ENCODE data around the gene UBXN7.
A peak's percentile ranks its signal among the peaks of the same experiment; 100 is the strongest.
"Not testable (repeated sequence)": the region's sequence is repeated elsewhere in the genome, so short reads cannot be mapped to it uniquely, and the experiment has no call there.

Gene UBXN7, protein sequence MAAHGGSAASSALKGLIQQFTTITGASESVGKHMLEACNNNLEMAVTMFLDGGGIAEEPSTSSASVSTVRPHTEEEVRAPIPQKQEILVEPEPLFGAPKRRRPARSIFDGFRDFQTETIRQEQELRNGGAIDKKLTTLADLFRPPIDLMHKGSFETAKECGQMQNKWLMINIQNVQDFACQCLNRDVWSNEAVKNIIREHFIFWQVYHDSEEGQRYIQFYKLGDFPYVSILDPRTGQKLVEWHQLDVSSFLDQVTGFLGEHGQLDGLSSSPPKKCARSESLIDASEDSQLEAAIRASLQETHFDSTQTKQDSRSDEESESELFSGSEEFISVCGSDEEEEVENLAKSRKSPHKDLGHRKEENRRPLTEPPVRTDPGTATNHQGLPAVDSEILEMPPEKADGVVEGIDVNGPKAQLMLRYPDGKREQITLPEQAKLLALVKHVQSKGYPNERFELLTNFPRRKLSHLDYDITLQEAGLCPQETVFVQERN

DNA sequence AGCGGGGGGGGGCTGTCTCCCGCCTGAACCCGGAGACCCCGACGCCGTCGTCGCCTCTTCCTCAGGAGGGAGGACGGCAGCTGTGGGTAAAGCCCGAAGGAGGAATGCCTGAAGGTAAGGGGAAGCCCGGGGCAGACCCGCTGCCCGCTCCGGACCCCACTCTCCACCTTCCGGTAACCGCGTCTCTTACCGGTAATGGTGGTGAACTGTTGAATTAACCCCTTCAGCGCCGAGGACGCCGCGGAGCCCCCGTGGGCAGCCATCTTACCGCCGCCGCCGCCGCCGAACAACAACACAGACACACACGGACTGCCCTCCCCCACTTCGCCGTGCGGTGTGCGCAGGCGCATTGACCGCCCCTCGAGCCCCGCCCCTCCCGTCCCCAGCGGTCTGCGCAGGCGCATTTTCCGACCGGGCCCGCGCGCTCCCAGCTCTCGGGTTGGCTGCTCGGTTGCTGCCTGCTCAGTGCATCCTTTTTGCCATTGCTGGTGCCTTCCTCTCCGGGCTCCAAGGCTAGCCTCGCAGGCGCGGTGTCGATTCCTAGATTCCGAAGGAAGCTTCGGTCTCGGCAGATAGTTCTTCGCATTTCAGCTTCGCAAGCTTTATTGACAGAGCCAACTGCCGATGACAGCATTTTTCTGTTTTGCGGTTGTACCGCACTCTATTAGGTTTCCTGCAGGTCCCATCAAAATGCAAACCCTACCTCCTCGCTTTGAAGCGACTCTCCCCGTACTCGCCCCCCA is at the start of gene UBXN7:
Gene UBXN7, minus strand, starts transcription at position 291 of the 743 bp plus-strand sequence. Its CDS starts 28 bp downstream, at position 263.
- Histone ChIP-seq H3K9me3 (ENCODE audit: control insufficient read depth, insufficient read depth, low read length) (no peaks in the 10 kb centered on the region), H3K27me3 (ENCODE audit: control insufficient read depth, insufficient read depth, low read length) (no peaks in the 10 kb centered on the region), H3K27ac (ENCODE audit: low read length) (no peak within 1 kb of the TSS), H3K4me3 (ENCODE audit: low read length) (peak within 1 kb of the TSS; percentile 93), H3K4me1 (ENCODE audit: control insufficient read depth, insufficient read depth, low read length) (no peaks in the 10 kb centered on the region), H3K36me3 (ENCODE audit: control insufficient read depth, insufficient read depth, low read length) (no peaks in the 10 kb centered on the region)
- DNase-seq (ENCODE audit: low read depth, low spot score), result peak; percentile 83
- no CpG with 5 or more reads among the region's 67 CpGs for WGBS (ENCODE audit: insufficient coverage, insufficient read length)

DNA sequence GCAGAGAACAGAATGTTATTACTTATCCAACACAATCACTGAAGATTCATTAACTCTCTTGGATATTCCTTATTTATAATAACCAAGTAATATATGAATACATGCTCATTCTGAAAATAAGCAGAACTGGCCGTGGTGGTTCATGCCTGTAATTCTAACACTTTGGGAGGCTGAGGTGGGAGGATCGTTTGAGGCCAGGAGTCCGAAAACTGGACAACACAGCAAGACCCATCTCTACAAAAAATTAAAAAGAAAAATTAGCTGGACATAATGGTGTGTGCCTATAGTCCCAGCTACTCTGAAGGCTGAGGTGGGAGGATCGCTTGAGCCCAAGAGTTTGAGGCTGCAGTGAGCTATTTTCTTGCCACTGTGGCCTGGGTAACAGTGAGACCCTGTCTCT is 45.5 kb upstream of the UBXN7 start:
- Histone ChIP-seq H3K36me3 (ENCODE audit: control insufficient read depth, insufficient read depth, low read length) (peaks cover 11% of the 10 kb centered on the region; the same call in 1 of the 2 replicates), H3K9me3 (ENCODE audit: control insufficient read depth, insufficient read depth, low read length) (no peaks in the 10 kb centered on the region), H3K27me3 (ENCODE audit: control insufficient read depth, insufficient read depth, low read length) (no peaks in the 10 kb centered on the region), H3K4me1 (ENCODE audit: control insufficient read depth, insufficient read depth, low read length) (no peaks in the 10 kb centered on the region), H3K27ac (ENCODE audit: low read length) (no peak overlapping the region), H3K4me3 (ENCODE audit: low read length) (no peak overlapping the region)
- no CpG with 5 or more reads among the region's 4 CpGs for WGBS (ENCODE audit: insufficient coverage, insufficient read length)
- DNase-seq (ENCODE audit: low read depth, low spot score), result no peak

DNA sequence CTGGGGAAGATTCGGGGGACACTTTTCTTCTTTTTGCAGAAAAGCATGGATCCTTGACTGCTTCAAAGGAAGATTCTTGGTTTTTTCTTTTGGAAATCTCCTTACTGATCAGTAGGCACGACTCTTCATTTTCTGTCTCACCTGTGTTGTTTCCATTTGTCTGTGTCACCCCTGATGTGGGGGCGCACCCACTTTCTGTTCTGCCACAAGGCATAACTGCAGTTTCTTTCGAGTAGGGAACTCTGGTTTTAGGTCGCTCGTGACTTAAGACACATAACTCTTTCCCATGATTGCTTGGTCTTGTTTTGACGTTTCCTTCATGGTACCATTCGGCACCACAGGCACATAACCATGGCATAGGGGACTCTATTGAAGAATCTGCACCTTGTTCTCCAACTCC is 40.1 kb upstream of the UBXN7 start:
- WGBS (ENCODE audit: insufficient coverage, insufficient read length), result no CpG with 5 or more reads among the region's 8 CpGs
- peaks cover 14% of the 10 kb centered on the region; the same call in 1 of the 2 replicates for H3K36me3 ChIP-seq (ENCODE audit: control insufficient read depth, insufficient read depth, low read length)

DNA sequence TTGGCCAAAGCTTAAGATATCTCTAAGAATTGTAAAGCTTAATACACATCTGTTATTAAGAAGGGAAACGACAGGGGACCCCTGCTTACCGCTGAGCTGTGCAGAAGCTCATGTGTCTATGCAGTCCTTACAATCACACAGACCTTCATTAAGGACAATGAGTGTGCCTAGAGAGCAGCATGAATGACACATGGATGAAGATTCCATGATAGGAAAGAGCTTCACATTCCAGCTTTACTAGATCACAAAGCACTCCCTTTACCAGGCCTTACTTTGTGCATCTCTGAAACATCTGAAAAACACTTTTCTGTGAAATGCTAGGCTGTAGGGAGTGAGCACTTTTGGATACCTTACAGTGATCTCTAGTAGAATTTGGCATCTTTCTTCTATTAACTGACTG is 39.3 kb upstream of the UBXN7 start:
- peaks cover 14% of the 10 kb centered on the region; the same call in 1 of the 2 replicates for H3K36me3 ChIP-seq (ENCODE audit: control insufficient read depth, insufficient read depth, low read length)
- WGBS (ENCODE audit: insufficient coverage, insufficient read length), result no CpG with 5 or more reads among the region's 2 CpGs
- no peak for DNase-seq (ENCODE audit: low read depth, low spot score)
- H3K4me3 ChIP-seq (ENCODE audit: low read length), result no peak overlapping the region
- H3K4me1 ChIP-seq (ENCODE audit: control insufficient read depth, insufficient read depth, low read length), result no peaks in the 10 kb centered on the region
- no peaks in the 10 kb centered on the region for H3K9me3 ChIP-seq (ENCODE audit: control insufficient read depth, insufficient read depth, low read length)
- no peak overlapping the region for H3K27ac ChIP-seq (ENCODE audit: low read length)
- H3K27me3 ChIP-seq (ENCODE audit: control insufficient read depth, insufficient read depth, low read length), result no peaks in the 10 kb centered on the region

More for the DNA sequence above, 40.1 kb upstream of the UBXN7 start:
- DNase-seq (ENCODE audit: low read depth, low spot score), result no peak
- H3K9me3 ChIP-seq (ENCODE audit: control insufficient read depth, insufficient read depth, low read length), result no peaks in the 10 kb centered on the region
- H3K4me1 ChIP-seq (ENCODE audit: control insufficient read depth, insufficient read depth, low read length), result no peaks in the 10 kb centered on the region
- H3K4me3 ChIP-seq (ENCODE audit: low read length), result no peak overlapping the region
- no peak overlapping the region for H3K27ac ChIP-seq (ENCODE audit: low read length)
- no peaks in the 10 kb centered on the region for H3K27me3 ChIP-seq (ENCODE audit: control insufficient read depth, insufficient read depth, low read length)

DNA sequence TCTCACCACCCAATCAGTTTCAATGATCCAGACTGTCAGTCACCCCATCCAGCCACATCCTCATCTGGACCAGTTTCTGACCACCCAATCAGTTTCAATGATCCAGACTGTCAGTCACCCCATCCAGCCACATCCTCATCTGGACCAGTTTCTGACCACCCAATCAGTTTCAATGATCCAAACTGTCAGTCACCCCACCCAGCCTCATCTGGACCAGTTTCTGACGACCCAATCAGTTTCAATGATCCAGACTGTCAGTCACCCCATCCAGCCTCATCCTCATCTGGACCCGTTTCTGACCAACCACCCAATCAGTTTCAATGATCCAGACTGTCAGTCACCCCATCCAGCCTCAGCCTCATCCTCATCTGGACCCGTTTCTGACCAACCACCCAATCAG is 38.0 kb upstream of the UBXN7 start:
- not testable (repeated sequence) for H3K27ac ChIP-seq (ENCODE audit: low read length); H3K27me3 ChIP-seq (ENCODE audit: control insufficient read depth, insufficient read depth, low read length); H3K4me3 ChIP-seq (ENCODE audit: low read length); DNase-seq (ENCODE audit: low read depth, low spot score); H3K4me1 ChIP-seq (ENCODE audit: control insufficient read depth, insufficient read depth, low read length); H3K9me3 ChIP-seq (ENCODE audit: control insufficient read depth, insufficient read depth, low read length)
- WGBS (ENCODE audit: insufficient coverage, insufficient read length), result no CpG with 5 or more reads among the region's 3 CpGs
- H3K36me3 ChIP-seq (ENCODE audit: control insufficient read depth, insufficient read depth, low read length), result peaks cover 14% of the 10 kb centered on the region; the same call in 1 of the 2 replicates

DNA sequence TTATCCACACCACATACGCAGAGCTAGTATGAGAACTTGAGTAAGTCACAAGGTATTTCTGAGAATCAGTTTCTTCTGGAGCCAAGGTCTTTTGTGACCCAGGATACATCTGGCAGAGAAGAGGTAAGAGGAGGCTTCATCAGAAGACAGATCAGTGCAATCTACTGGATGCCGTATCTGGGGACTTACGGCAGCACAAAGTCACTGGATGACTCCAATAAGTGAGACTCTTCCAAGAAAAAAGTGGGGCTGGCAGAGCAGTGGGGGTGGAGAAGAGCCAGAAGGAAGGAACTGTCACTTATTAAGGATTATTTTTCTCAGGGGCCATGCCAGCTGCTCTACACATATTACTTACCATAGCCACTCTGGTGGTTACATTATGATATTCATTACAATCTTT is 31.6 kb upstream of the UBXN7 start:
- no CpG with 5 or more reads among the region's 3 CpGs for WGBS (ENCODE audit: insufficient coverage, insufficient read length)
- H3K9me3 ChIP-seq (ENCODE audit: control insufficient read depth, insufficient read depth, low read length), result no peaks in the 10 kb centered on the region
- H3K27me3 ChIP-seq (ENCODE audit: control insufficient read depth, insufficient read depth, low read length), result no peaks in the 10 kb centered on the region
- DNase-seq (ENCODE audit: low read depth, low spot score), result no peak
- no peaks in the 10 kb centered on the region for H3K4me1 ChIP-seq (ENCODE audit: control insufficient read depth, insufficient read depth, low read length)
- H3K27ac ChIP-seq (ENCODE audit: low read length), result no peak overlapping the region
- H3K36me3 ChIP-seq (ENCODE audit: control insufficient read depth, insufficient read depth, low read length), result no peaks in the 10 kb centered on the region
- no peak overlapping the region for H3K4me3 ChIP-seq (ENCODE audit: low read length)

DNA sequence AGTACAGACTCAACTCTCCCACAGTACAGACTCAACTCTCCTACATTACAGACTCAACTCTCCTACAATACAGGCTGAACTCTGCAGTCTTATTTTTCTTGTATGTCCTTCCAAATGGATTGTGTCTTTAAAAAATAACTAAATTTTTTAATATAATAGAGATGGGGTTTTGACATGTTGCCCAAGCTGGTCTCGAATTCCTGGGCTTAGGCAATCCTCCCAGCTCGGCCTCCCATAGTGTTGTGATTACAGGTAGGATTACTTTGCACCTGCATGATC is 31.2 kb upstream of the UBXN7 start:
- no peak overlapping the region for H3K4me3 ChIP-seq (ENCODE audit: low read length)
- H3K4me1 ChIP-seq (ENCODE audit: control insufficient read depth, insufficient read depth, low read length), result no peaks in the 10 kb centered on the region
- no CpG with 5 or more reads among the region's 2 CpGs for WGBS (ENCODE audit: insufficient coverage, insufficient read length)
- no peaks in the 10 kb centered on the region for H3K27me3 ChIP-seq (ENCODE audit: control insufficient read depth, insufficient read depth, low read length)
- DNase-seq (ENCODE audit: low read depth, low spot score), result no peak
- H3K9me3 ChIP-seq (ENCODE audit: control insufficient read depth, insufficient read depth, low read length), result no peaks in the 10 kb centered on the region
- H3K27ac ChIP-seq (ENCODE audit: low read length), result no peak overlapping the region
- H3K36me3 ChIP-seq (ENCODE audit: control insufficient read depth, insufficient read depth, low read length), result no peaks in the 10 kb centered on the region

DNA sequence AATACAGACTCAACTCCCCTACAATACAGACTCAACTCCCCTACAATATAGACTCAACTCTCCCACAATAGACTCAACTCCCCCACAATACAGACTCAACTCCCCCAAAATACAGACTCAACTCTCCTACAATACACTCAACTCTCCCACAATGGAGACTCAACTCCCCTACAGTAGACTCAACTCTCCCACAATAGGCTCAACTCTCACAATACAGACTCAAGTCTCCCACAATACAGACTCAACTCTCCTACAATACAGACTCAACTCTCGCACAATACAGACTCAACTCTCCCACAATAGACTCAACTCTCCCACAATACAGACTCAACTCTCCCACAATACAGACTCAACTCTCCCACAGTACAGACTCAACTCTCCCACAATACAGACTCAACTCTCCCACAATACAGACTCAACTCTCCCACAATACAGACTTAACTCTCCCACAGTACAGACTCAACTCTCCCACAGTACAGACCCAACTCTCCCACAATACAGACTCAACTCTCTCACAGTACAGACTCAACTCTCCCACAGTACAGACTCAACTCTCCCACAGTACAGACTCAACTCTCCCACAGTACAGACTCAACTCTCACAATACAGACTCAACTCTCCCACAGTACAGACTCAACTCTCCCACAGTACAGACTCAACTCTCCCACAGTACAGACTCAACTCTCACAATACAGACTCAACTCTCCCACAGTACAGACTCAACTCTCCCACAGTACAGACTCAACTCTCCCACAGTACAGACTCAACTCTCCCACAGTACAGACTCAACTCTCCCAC is 30.7 kb upstream of the UBXN7 start:
- H3K27me3 ChIP-seq (ENCODE audit: control insufficient read depth, insufficient read depth, low read length); H3K27ac ChIP-seq (ENCODE audit: low read length); H3K36me3 ChIP-seq (ENCODE audit: control insufficient read depth, insufficient read depth, low read length); DNase-seq (ENCODE audit: low read depth, low spot score); H3K4me1 ChIP-seq (ENCODE audit: control insufficient read depth, insufficient read depth, low read length); H3K4me3 ChIP-seq (ENCODE audit: low read length); H3K9me3 ChIP-seq (ENCODE audit: control insufficient read depth, insufficient read depth, low read length): not testable (repeated sequence)
- no CpG with 5 or more reads among the region's 1 CpG for WGBS (ENCODE audit: insufficient coverage, insufficient read length)

DNA sequence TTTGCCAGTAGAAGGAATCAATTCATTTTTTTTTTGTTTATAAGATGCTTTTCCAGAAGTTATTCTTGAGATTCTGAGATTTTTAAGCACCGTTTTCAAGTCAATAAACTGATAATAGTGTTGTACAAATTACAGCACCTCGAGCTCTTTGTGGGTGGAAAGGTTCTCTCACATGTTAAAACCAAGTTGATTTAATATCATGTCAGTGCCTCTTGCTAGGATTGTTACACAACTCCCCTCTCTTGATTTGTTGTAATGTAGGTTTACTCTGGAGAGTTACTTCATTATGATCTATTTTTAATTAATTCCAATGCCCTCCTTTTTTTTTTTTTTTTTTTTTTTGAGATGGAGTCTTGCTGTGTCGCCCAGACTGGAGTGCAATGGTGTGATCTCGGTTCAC is 25.8 kb upstream of the UBXN7 start:
- no peak for DNase-seq (ENCODE audit: low read depth, low spot score)

DNA sequence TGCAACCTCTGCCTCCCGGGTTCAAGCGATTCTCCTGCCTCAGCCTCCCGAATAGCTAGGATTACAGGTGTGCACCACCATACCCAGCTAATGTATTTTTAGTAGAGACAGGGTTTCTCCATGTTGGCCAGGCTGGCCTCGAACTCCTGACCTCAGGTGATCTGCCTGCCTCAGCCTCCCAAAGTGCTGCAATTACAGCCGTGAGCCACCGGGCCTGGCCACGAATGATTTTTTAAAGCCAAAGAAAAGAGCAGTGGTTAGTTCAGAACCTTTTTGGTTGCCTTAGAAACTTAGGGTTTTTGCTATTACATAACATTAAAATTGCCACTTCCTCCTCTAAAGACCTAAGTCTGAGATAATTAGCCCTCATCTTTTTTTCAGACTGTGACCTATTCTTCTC is 25.2 kb upstream of the UBXN7 start:
- WGBS (ENCODE audit: insufficient coverage, insufficient read length), result no CpG with 5 or more reads among the region's 7 CpGs
- H3K9me3 ChIP-seq (ENCODE audit: control insufficient read depth, insufficient read depth, low read length); DNase-seq (ENCODE audit: low read depth, low spot score); H3K27ac ChIP-seq (ENCODE audit: low read length); H3K27me3 ChIP-seq (ENCODE audit: control insufficient read depth, insufficient read depth, low read length); H3K36me3 ChIP-seq (ENCODE audit: control insufficient read depth, insufficient read depth, low read length); H3K4me3 ChIP-seq (ENCODE audit: low read length); H3K4me1 ChIP-seq (ENCODE audit: control insufficient read depth, insufficient read depth, low read length): not testable (repeated sequence)

More for the DNA sequence above, 25.8 kb upstream of the UBXN7 start:
- H3K27ac ChIP-seq (ENCODE audit: low read length), result no peak overlapping the region
- H3K4me1 ChIP-seq (ENCODE audit: control insufficient read depth, insufficient read depth, low read length), result no peaks in the 10 kb centered on the region
- H3K9me3 ChIP-seq (ENCODE audit: control insufficient read depth, insufficient read depth, low read length), result no peaks in the 10 kb centered on the region
- H3K4me3 ChIP-seq (ENCODE audit: low read length), result no peak overlapping the region
- H3K27me3 ChIP-seq (ENCODE audit: control insufficient read depth, insufficient read depth, low read length), result no peaks in the 10 kb centered on the region
- H3K36me3 ChIP-seq (ENCODE audit: control insufficient read depth, insufficient read depth, low read length), result no peaks in the 10 kb centered on the region
- WGBS (ENCODE audit: insufficient coverage, insufficient read length), result no CpG with 5 or more reads among the region's 4 CpGs
